Endothelial cell of umbilical vein (primary cell): Measurements from ENCODE around the gene LARP1B.

Experiments
- CTCF ChIP-seq, 2 donors: IDR thresholded peaks; 1 replicate in 1 of 2; 2 replicates in 1 of 2; pipeline ENCODE4 v1.5.1; 2011; ENCODE audit warnings: low read length in 2 of 2, mild to moderate bottlenecking in 2 of 2, moderate library complexity in 2 of 2, control low read depth in 1 of 2, inconsistent platforms in 1 of 2, low read depth in 1 of 2; ENCODE audit not compliant: insufficient read depth in 1 of 2; ENCODE audit errors: extremely low read depth in 1 of 2
- EZH2 ChIP-seq: IDR thresholded peaks from 2 replicates; pipeline ENCODE4 v1.6.1; 2012; ENCODE audit warnings: borderline replicate concordance, low read depth, mild to moderate bottlenecking, moderate library complexity, low read length, inconsistent platforms; ENCODE audit not compliant: severe bottlenecking
- FOS ChIP-seq: IDR thresholded peaks from 2 replicates; pipeline ENCODE4 v1.6.1; 2011; ENCODE audit warnings: mild to moderate bottlenecking, low read length, moderate library complexity, borderline replicate concordance; ENCODE audit not compliant: insufficient read depth
- GATA2 ChIP-seq: IDR thresholded peaks from 2 replicates; pipeline ENCODE4 v1.7.0; 2011; ENCODE audit warnings: low read depth, mild to moderate bottlenecking, moderate library complexity, mixed read lengths, low read length; ENCODE audit not compliant: insufficient read length, insufficient read depth
- JUN ChIP-seq: IDR thresholded peaks from 2 replicates; pipeline ENCODE4 v1.6.1; 2011; ENCODE audit warnings: borderline replicate concordance, low read depth; ENCODE audit not compliant: insufficient read length, insufficient read depth
- MAX ChIP-seq: IDR thresholded peaks from 2 replicates; pipeline ENCODE4 v1.6.1; 2011; ENCODE audit not compliant: insufficient read depth, insufficient read length
- MYC ChIP-seq: IDR thresholded peaks from one replicate; pipeline ENCODE4 v1.6.1; 2011; ENCODE audit warnings: mild to moderate bottlenecking, low read depth, low read length
- POLR2A ChIP-seq: IDR thresholded peaks from 2 replicates; pipeline ENCODE4 v1.6.1; 2012; ENCODE audit warnings: low read depth, mild to moderate bottlenecking, control low read depth, low read length
- POLR2AphosphoS5 ChIP-seq: IDR thresholded peaks from 2 replicates; pipeline ENCODE4 v1.6.1; 2012; ENCODE audit warnings: low read depth, mild to moderate bottlenecking, control low read depth, low read length, moderate library complexity; ENCODE audit not compliant: insufficient read depth

DNA sequence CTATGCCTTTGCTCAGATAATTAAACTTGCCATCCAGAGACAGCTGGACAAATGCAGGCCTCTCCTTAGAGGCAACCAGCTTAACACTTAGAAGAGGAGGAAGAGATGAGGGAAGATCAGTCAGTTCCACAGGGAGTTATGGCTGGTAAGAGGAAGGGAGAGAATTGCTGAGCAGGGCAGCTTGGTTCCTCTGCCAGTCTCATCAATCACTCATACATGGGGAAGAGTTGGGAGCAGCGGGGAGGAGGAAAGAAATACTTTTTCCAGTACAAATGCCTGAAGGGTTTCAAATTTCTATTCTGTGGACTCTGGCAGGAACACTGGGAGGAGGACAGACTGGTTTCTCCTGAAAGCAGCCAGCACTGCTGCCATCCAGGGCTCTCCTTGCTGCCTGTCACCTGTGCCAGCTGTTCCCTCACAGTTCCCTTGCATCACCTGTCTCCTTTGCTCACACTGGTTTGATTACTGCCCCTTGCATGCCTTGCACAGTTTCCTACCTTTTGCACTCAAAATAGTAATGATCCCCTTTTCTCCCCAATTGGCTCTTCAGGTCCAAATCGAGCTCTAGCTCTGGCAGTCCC lies 167.0 kb downstream of the LARP1B start:
- TF ChIP-seq JUN = no peak
- no peak for TF ChIP-seq CTCF (IDR thresholded peaks at IDR 0.05; ENCODE audit: extremely low read depth in 1 of 2, insufficient read depth in 1 of 2, low read depth in 1 of 2, low read length in 2 of 2)
- TF ChIP-seq POLR2AphosphoS5 = no peak
- no peak for TF ChIP-seq EZH2
- no peak for TF ChIP-seq POLR2A
- TF ChIP-seq MAX = no peak
- TF ChIP-seq FOS = no peak
- TF ChIP-seq GATA2 = no peak
- TF ChIP-seq MYC = no peak
